ENCODE results near the gene ASS1.

Gene ASS1

GRCh38 chr9:130477564-130477963, 32.8 kb downstream of the ASS1 start:
- DNase-seq = no peak

GRCh38 chr9:130478152-130478551, 33.4 kb downstream of the ASS1 start:
- no peak for DNase-seq

- DNase-seq = no peak
Measured at GRCh38 chr9:130478736-130479575, 34.2 kb downstream of the ASS1 start.

DNA sequence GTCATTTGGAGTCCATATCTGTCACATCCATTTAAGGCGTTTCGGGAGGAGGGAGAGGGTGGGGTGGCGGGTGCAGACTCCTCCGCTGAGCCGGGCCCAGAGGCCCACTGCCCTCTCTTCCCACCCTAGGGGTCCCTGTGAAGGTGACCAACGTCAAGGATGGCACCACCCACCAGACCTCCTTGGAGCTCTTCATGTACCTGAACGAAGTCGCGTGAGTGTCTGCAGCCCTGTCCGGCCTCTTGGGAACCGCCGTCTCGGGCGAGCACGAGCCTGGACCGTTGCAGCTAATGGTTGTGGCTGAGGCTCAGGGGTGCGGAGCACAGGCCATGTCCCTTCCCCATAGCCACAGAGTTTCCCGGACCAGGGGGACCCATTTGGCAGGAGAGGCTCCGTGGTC, 34.8 kb downstream of the ASS1 start:
- no peak for DNase-seq

- DNase-seq = no peak
Measured at GRCh38 chr9:130480673-130481072, 35.9 kb downstream of the ASS1 start.

- DNase-seq = no peak
Measured at GRCh38 chr9:130482463-130482862, 37.7 kb downstream of the ASS1 start.

DNA sequence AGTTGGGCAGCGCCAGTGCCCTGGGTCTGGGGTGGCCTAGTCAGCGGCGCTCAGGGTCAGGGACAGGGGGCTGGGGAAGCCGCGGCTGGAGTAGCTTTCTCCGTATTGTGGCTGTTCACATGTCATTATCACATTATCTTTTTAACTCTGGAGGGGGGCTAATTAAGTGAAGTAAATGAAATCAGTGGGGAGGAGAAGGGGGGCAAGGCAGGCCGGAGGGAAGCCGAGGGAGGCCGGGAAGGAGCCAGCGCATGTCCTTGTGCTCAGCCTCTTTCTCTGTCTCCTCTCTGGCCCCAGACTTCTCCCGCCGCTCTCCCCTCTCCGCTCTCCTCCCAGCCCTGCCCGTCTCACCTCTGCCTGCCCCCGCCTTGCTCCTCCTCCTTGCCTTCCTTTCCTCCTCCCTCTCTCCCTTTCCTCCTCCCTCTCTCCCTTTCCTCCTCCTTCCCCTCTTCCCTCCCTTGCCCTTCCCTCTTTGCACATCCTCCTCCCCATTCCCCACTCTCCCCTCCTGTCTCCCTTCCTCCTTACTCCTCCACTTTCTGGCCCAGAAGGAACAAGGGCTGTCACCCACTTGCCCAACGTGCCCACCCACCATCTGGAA, 38.7 kb downstream of the ASS1 start:
- no peak for DNase-seq

DNA sequence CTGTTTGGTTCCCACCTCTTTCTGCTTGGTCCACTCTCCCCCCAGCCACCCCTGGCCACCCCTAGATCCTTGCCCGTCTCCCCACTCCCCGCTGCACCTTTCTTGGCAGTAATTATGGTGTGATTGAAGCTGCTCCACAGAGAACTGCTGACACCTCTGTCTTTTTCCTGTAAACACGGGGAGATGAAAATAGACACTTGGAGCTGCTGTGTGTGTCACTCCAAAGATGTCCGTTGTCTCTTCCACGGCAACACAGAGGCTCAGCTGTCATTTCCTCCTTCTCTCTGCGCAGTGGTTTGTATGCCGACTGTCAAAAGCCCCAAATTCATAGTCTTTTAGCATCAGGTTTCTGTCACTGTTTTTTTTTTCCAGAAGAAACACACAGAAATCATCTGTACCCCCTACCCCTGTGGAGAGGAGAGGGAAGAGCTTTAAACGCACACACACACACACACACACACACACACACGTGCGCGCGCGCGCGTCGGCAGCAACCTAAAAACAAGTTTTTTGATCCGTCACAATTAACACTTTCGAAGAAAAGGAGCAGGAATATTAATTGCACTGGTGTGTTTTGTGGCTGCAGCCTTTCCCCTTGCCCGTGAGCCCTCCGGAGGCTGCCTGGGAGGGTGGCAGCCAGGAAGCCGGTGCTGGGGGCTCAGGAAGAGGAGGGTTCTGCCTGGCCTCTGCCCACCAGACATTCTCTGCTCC, 39.8 kb downstream of the ASS1 start:
- DNase-seq = no peak

- no peak for DNase-seq
Measured at GRCh38 chr9:130486103-130486502, 41.3 kb downstream of the ASS1 start.

DNA sequence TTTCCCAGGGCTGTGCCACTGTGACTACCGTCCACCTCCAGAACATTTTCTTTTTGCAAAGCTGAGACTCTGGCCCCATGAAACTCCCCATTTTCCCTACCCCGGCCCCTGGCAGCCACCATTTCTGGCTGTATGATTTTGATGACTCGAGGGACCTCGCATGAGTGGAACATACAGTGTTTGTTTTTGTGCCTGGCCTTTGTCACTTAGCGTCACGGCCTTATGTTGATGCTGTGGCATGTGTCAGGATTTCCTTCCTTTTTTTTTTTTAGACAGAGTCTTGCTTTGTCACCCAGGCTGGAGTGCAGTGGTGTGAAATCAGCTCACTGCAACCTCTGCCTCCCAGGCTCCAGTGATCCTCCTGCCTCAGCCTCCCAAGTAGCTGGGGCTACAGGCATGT, 42.7 kb downstream of the ASS1 start:
- DNase-seq = no peak

DNA sequence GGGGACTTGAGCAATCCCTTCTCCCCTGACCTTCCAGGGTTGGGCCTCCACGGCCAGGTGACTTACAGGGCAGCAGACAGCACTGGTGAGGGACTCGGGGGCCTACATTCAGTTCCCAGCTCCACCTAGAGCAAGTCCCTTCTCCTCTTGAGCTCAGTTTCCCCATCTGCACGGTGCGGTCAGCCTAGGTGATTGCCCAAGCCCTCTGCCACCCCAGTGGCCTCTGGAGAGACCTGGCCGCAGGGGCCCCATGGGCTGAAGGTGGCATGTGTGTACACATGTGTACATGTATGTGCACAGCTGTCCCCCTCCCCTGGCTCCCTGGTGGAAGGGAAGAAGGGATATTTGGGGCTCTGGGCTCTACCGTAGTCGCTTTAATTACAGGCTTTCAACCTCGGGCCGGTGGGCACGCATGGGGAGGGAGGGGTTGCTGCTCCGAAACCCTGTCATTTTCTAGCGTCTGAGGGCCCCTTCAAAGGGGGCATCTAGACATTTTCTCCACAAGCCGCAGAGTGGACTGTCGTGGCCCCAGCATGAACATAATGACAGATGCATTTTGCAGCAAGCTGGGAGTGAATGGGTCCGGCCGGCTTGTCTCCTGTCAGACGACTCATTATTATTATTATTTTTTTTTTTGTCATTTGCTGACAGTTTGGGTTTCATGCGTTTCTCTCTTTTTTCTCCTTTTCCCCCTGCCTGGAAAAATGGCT, 44.0 kb downstream of the ASS1 start:
- no peak for DNase-seq

- no peak for DNase-seq
Measured at GRCh38 chr9:130490981-130491380, 46.2 kb downstream of the ASS1 start.

GRCh38 chr9:130491830-130492482, 47.2 kb downstream of the ASS1 start:
- DNase-seq = no peak

DNA sequence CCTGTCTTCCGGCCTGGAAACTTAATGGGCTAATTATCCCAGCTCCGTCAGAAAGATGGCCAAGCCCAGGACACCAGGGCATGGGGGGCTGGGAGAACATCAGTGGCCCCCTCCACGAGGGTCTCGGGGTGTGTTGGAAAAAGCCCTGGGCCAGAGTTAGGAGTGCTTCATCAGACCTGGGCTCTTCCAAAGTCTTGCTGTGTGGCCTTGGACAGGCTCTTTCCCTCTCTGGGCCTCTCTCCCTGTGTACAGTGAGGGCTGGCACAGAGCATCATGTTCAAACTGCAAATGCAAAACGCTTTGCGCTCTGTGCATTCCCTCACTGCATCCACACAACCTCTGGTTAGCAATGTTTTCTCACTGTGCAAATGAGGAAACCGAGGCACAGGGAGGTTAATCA, 48.3 kb downstream of the ASS1 start:
- DNase-seq = no peak

GRCh38 chr9:130493476-130493875, 48.7 kb downstream of the ASS1 start:
- DNase-seq = no peak

GRCh38 chr9:130495067-130495466, 50.3 kb downstream of the ASS1 start:
- DNase-seq = no peak

DNA sequence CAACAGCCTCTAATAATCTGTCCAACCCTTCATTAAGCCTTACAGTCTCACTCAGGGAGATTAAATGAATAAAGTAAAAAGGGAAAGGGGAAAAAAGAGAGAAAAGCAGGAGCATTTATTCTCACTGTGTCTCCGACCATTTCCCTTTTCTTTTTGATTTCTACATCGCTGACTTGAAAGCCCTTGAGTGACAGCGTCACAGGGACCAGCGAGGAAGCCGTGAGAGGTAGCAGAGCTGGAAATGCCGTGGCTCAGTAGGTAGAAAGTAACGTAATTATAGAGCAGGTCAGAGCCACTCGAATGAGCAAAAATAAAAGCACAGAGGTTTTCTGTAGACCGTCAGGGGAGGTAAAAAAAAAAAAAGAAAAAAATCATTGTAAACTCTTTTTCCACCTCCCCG, 52.4 kb downstream of the ASS1 start:
- no peak for DNase-seq

DNA sequence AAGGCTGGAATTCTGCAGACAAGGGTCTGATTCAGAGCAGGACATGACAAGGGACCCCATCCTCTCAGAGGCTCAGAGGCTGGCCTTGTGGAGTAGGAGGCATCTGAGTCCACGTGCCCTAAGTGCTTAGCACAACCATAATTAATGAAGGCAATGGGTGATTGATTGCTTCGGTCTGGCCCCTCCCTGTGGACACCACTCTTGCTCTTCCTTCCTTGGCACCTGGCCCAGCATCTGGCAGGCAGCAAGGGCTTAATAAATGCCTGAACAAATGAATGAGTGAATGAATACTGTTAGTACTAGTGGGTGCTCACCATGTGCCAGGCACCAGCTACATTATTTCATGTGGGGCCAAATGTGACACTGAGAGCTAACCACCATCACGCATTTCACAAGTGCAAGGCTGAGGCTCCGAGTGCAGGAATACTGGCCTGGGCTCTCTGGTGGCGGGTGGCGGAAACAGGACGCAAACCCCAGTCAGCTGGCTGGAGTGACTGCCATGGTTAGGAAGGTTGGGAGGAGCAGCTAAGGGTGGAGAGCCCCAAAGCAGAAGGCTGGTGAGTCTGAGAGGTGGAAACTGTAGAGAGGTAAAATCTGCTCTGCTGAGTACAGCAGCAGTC, 53.6 kb downstream of the ASS1 start:
- no peak for DNase-seq

DNA sequence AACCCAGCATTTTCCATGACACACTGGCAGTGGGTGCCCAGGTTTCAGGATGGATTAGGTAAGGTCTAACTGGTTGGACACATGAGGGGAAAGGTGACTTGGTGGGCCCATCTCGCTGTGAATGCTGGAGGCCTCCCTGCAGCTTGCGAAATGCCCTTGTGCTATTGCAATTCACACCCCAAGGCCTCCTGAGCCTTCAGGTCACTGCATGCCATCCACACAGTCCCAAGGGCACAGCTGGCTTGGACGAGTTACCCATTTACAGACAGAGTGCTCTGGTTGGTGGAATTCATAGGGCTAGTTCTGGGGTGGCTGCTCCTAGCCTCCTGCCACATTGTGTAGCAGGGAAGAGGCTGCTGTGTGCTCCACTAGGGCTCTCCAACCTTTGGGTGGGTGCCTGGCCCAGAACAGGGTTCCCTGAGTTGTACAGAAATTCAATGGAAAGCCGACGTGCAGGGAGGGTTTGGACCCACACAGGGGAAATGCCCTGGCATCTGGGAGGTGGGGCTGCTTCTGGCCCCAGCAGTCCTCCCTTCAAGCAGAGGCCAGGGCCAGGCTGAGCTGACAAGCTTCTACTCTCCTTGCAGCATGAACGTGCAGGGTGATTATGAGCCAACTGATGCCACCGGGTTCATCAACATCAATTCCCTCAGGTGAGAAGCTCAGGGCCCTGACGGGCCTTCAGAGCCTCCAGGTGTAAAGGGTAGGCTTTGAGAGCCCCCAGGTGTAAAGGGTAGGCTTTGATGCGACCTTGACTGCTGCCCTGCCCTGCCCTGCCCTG, 54.3 kb downstream of the ASS1 start:
- no peak for DNase-seq

GRCh38 chr9:130499804-130500263, 55.1 kb downstream of the ASS1 start:
- DNase-seq = no peak
